ENCODE results near the gene HS2ST1.
A peak's percentile ranks its signal among the peaks of the same experiment; 100 is the strongest.

HS2ST1 gene

DNA sequence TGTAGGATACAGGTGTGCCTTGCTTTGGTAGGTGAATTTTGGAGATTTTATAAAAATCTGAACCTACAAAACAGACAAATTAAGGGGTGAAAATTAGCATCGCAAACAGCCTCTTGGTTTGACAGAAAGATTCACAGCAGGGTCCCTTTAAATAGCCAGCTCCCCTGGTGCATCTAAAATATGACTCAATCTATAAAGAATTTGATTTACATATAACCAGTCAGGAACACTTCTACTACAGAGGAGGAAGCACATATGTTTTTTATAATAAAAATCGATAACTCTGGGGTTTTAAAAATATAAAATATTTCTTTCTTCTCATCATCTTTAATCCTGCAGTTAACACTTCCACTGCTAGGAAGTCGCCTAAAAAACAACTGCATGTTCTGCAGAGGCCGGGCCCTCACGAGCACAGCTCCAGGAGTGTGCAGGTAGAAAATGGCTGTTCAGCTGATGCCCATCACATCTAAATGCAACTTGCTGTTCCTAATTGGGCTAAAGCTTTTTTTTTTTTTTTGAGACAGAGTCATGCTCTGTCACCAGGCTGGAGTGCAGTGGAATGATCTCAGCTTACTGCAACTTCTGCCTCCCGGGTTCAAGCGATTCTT is 203.4 kb downstream of the HS2ST1 start:
- peak; percentile 8 for DNase-seq

DNA sequence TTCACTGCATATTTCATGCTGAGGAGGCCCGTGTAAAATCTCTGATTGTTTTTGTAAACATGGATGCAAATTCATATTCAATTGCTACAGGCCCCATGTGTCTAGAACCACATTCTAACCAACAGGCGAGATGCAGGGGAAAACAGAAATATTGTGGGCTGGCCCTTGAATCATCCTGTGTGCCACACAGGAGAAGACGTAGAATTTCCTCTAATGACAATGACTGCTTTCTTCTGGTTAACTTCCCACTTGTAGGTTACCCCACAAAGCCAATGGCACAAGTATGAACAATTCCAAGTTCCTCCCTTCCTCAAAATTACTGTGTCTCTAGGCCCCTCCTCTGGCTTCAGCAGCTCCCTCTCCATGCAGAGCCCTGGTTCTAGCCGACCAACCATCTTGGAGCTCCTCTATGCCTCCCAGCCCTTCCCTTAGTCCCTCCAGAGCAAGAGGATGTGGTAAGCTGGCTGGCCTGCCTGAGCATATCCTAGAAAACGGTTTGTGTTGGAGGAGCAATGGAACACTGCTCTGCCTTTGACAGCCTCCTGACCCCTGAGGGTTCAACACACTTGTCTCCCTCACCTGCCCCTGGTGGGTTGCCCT is 205.2 kb downstream of the HS2ST1 start:
- no peak for DNase-seq

DNA sequence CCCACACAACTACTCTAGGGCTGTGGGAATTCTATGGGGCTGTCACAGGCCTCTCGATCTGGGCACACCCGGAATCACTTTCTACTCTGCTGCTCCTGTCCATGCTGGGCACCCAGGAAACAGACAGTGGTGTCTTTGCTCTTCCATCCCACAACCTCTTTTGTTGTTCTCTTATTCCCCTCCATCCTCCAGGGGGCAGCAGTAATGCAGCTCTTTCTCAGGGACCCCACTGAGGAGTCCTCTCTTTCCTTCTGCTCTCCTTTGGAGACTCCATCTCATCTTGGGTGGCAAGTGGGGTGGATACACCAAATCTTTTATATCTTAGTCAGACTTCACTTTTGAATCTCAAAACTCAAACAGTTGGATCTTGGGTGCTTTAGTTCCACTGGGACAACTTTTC is 206.3 kb downstream of the HS2ST1 start:
- no peak for DNase-seq

DNA sequence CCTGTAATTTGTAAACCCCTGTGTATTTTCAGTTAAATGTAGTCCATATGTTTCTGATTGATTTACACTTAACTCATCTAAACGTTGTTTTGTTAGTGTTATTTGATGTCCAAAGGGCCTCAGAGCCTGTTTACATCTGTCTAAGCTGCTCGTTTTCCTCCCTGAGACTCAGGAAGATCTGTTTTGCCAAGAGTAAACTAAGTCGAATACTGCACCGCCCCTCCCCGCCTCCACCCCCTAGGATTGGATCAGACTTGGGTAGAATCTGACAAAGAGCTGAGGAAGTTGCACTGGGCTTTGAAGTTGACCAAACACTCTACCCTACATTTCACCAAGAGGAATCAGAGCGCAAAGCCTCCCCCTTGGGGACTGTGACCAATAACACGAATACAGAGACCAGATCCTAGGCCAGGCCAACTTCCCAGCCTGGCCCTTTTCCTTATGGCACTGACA is 207.3 kb downstream of the HS2ST1 start:
- DNase-seq = no peak

DNA sequence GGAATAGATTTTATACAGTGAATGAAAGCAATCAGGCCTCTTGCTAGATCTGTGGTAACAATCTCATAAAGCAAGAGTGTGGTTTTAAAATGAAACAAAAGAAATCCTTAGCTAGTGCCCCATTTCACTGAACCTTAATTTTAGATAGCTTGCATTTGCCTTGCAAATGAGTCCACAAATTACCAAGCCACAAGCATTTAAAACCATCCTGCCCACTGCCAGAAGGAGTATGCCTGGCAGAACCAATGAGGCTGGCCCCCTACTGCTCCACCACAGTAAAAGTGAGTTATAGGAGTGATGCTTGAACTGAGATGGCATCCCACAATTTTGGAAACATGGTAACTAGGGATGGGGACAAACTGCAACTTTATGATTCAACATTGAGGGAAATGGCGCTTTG is 207.8 kb downstream of the HS2ST1 start:
- no peak for DNase-seq

DNA sequence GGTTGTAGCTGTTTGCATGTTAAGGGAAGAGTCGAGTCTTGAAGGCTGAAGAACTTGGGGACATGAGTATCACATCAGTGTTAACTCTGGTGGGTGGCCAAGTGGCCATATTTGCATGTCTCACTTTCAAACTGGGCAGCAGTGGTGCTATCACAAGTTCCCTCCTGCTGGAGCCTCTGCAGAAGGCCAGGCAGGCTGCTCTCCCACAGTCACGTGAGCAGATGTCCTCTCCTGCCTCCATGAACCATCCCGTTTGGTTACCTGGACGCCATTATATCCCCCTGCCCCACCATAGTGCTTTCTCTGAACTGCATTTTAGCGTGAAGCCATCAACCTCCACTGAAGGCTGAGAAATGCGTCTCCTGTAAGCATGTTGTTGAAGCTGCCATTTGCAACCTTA is 209.2 kb downstream of the HS2ST1 start:
- no peak for DNase-seq

DNA sequence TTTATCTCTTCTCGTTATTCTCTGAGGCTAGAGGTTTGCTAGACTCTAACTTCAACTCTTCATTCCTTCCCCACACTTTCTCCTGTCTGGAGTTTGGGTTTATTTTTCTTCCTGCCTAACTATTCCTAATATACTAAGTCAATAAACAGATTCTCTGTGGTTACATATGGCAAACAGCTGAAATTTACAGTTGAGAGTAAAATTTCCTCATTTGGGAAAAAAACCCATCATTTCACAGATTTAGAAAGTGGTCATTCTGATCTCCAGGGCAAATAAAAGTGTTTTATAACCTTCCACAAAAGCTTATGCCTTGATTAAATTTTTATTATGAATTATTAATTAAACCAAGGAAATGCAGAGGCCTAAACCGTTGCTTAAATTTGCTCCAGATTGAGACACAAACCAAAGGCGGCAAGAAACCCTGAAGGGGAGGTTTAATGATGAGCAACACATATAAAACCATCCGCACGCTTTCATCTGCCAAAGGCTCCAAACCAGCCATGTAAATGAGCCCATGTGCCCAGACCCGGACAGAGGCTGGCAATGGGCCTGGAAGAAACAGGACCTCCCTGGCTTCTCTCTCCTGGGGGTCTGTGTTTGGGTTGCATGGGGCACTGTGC is 212.6 kb downstream of the HS2ST1 start:
- no peak for DNase-seq

DNA sequence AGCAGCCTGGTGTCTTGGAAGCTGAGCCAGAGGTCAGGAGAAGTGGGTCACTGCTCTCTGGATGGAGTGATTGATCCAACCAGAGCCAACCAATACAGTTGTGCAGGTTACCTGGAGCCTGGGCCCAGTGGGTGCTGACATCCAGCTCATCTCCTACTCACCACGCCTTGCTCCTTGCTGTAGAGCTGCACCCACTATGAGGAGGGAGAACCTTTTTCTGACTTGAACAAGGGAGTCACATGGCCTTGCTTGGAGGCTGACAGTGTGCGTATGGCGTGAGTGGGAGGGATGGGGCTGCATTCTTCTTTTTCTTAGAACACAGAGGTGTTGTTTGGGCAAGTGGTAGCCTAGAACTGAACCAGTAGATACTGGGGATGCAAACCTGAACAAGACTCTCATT is 213.1 kb downstream of the HS2ST1 start:
- no peak for DNase-seq

DNA sequence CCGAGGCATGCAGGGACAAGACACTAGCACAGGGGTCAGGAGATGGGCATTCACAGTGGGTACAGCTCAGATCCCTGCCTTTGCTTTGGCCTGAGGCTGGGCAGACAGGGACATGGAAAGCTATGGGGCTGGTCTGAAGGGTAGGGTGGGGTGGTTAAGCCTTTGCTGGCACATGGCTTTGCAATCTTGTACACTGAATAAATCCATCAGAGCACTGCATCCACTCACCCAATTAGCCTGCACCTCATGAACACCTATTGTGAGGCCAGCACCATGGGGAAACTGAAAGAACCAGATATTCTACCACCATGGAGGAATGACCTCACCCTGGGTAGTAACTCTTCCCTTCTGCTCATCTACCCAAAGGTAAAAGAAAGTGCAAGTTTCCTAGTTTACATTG is 214.6 kb downstream of the HS2ST1 start:
- DNase-seq = no peak

DNA sequence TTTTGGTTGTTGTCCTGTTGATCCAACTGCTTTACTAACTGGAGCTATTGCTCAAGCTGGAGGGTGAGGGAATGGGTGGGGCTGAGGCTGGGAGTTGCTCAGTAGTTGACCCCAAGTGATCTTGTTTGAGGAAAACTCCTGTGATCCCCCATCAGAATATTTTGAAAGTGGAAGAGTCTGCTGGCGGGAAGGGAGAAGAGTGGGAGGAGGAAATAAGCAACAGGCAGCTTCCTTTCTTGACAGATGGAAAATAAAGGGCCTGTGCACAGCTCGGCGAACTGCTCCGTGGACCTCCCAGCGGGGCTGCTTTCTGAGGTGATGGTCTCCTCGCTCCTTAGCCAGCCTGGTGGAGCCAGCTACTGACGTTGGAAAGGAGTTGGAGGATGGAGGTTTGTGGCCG is 215.2 kb downstream of the HS2ST1 start:
- no peak for DNase-seq

DNA sequence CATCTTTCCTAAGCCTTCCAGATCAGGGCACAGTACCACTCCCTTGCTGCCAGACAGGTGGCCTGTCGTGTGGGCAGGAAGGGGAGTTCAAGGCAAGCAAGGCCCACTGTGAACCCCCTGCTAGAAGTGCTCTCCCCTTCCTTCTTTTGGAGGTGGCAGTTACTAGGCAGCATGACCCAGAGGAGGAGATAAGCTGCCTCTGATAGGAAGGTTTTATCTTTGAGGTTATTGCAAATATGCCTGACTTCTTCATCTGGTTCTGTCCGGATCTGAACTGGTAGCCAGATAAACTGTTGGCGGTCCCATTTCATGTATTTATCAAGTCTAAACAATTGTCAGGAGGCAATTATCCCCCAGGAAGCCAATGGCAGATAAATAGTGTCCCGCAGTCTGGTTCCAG is 216.0 kb downstream of the HS2ST1 start:
- no peak for DNase-seq

DNA sequence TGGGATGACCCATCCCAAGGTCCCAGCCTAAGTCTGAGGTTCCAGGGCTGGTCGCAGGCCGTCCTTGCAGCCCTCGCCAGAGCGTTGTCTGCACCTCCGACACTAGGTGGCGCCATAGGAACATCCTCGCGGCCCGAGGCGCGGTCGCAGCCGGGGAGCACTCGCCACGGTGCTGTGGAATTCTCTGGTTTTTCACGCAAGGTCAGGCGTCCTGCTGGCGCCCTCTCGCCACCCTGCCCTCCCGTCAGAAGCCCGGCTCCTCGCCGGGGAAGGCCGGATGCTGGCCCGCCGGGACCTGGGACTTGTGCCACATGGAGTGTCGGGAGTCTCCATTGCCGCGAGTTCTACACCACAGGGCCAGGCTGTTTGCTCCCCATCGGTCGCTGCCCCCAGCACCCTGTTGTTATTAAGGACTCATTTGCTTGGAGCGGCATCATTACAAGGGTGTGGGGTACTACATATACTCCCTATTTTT is 217.4 kb downstream of the HS2ST1 start:
- peak; percentile 93 for DNase-seq

DNA sequence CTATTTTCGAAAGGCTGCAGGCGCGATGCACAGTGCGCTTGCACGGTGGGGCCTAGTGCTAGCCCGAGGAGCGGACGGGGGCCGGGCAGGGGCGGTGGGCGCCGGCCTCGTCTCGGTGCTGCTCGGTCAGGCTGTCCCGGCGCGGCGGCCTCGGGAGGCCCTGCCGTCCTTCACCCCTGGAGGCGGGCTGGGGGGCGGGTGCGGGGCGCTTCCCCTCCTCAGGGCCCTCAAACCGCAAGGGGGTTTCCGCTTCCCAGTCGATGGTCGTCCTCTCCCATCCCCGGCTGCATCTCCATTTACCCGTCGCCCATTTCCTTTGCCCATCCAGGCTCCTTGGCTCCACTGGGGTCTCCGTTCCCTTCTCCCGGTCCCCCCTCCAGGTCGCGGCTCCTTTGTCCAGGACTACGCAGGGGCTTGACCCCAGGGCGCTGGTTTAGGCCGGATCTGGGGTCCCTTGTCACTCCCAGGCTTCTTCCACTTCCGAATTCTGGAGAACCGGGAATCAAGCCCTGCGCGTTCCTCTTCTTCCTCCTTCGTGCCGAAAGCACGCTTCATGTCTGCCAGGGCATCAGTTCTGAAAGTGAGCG is 217.9 kb downstream of the HS2ST1 start:
- DNase-seq = no peak

DNA sequence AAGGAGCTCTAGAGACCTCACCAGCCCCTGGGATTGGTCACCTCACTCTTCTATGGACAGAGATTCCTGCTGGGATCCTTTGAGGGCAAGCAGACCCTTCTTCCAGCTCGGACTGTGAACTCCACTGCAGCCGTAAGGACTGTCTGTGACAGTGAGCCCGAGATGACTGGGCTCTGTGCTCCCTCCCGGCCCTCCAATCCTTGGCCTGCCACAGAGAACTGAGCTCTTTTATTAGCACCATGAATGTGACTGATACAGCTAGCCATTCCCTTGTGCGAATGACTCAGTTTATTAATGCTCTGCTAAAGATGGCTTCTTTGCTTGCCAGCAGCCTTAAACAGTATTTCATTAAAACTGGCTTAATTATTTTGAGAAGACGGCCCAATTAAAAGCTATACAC is 219.6 kb downstream of the HS2ST1 start:
- DNase-seq = no peak

DNA sequence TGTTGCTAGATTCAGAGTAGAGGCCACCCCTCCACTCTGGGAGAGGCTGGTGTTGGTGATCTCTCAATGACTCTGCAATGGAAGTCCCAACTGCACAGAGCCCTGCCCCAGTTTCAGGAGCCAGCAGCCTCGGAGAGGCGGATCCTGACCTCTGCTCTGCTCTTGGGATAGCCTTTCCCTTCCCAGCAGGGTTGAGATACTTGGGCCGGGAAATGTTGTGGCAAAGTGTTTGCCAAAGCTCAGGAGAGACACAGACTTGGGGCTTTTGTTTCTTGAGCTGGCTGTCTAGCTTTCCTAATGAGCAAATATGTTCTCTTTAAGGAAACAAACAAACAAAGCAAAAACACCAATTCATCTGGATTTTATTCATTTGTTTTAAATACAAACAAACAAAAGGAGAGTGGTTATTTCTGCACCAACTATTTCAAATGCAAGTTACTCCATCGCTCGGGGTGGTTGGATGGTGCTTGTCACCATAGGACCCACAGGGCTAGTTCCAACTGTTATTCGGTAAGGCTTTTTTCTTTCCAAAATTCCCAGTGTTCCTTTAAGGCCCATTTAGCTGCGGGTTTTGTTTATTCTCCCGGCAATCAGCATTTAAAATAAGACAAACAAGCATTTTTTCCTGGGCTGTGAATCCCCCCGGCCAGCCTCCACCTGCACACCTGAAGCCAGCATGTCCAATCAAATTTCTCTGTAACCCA is 220.3 kb downstream of the HS2ST1 start:
- DNase-seq = no peak

DNA sequence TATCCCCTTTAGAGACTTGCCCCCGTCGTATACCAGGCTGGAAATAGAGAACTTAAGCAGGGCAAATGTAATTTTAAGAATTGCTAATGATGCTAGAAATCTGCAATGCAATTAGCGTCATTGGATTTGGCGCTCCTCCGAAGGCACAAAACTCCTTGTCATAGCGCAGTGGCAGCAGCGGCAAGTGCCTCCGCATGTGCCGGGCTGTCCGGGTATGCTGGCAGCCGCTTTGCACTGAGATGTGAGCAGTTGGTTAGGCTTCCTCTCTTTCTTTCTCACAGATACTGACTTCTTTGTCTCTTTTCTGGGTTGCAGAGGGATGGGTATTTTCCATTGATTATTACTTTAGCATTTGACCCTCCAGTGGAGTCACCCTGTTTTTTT is 220.9 kb downstream of the HS2ST1 start:
- DNase-seq = no peak

DNA sequence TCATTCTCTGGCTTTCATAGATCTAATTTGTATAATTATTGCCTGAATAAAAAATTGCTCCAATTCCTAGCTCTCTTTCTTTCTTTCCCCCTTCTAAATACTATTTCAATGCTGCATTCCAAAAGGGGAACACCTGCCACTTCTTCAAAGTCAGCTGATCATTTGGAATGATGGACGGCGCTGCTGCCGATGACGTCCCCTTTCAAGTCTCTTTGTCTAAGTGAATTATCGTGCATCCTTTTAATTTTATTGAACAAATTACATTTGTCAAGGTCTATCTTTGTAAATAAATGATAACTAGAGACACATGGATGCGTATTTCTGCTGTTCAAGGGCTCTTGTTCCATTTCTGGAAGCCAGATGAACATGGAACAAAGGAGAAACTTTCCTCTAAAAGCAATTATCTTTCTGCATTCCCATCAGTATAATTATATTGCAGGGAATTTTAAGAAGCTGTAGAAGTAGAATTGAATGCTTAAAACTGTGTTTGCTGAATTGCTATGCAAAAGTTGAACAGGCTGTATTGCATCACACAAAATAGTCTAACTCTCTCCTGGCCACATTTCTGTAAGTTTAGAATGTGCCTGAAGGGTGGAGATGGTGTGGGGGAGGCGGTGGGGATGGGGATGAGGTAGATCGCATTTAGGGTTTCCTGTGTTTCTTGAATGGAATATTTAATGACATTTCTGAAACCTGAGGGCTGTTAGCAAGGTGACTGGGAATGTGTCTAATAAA is 222.3 kb downstream of the HS2ST1 start:
- no peak for DNase-seq

DNA sequence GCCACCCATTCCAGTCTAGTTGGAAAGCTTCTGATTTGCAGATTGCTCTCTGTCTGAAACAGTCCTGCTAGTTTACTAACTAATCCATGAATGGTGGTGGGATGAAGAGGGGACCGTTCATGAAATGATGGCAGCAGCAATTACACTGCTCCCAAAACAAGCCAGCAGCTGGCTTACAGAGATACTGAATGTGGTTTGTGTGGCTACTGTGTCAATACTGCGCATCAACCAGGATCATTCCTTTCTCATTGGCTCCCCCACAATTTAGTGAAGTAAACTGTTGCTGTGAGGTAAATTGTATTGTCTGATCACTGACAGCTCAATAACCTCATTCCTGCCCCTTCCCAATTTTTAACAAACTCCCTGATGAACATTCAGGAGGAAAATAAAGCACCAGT is 222.9 kb downstream of the HS2ST1 start:
- no peak for DNase-seq

DNA sequence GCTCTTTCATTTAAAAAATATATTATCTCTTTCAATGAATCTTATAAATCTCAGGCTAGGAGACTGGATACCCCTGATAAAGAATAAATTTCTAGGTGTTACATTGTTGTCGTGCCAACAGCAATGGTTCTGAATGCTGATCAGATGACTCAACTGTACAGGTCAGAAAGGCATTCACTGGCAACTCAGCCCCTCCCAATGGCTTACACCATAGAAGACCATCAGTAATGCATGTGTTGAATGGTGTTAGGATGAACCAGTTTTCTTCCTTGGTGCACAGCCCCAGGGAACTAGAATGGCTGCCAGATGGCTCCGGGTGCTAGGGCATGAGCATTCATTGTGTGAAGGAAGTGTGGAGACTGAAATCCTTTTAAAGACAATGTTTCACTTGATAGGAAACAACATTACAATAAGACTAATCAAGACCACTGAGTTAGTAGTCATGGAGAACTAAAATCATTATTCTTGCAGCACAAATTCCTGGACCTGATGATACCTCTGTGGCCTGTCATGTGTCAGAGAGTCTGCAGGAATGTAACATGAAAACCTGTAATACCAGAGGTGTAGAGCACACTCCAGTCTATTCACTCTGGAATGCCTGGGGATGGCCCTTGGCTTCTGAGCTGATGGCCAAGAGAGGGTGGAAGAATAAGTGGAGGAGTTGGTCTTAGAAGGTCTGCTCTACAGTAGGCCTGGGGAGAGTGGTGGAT is 226.6 kb downstream of the HS2ST1 start:
- no peak for DNase-seq

DNA sequence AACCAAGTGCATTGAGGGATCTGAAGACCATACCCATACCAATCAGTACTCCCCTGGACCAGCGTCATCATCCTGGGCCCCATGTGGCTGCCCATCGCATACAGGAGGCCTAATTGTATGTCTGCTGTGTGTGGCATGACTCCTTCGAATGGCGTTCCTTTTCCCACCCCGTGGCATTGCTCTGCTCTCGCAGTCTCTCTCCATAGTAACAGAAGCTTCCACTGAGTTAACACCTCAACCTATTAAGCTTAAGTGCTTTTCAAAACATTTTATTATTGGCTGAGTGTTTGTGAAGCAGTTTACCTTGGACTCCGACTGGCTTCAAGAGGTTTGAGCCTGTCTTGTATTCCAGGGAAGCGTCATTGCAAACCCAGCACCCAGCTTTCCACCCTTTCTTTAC is 227.1 kb downstream of the HS2ST1 start:
- DNase-seq = no peak

DNA sequence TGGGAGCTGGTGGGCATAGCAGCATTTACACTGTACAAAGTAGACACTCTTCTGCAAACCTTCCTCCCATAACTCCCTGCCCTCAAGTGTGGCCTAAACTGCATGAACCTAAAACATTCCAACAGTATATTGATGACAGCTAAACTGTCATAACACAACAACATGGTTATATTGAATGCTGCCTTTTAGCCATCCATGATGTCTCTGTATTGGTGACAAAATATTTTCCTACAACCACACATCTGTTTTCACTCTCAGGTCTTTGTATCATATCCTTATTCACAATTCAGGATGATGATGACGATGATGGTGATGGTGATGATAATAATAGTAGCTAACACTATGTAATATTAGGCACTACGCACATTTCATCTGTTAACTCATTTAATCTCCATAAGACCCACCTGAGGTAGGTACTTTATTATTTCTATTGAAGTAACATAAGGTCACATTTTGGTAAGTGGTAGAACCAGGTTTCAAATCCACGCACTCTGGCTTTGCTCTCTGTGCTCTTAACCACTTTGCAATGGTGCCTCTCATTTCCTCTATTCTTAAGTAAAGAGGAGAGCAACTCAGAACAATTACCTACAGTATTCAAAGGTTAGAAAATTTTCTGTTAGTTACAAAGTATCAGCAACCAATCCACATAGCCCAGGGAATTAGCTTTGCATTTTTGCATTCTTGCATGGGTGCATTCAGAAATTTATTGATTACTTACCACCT is 229.1 kb downstream of the HS2ST1 start:
- no peak for DNase-seq
